ENCODE data around the gene GH2. TPM values are rescaled to one million over a fixed set of nuclear protein-coding genes. Genes with fewer than 3 reads are reported as not detected.
"Not testable (repeated sequence)": the region's sequence is repeated elsewhere in the genome, so short reads cannot be mapped to it uniquely, and the experiment has no call there.

GH2 gene
- total RNA-seq, 1 donor from 2014 or later: not detected

- Histone ChIP-seq H3K27me3 (ENCODE audit: control insufficient read depth, insufficient read depth, low read length) (no peaks in the 10 kb centered on the region), H3K4me3 (ENCODE audit: low read depth, low read length) (no peak overlapping the region), H3K36me3 (ENCODE audit: control insufficient read depth, insufficient read depth, low read length) (no peaks in the 10 kb centered on the region)
- DNase-seq (ENCODE audit: low read depth): no peak
- no peak for FAIRE-seq
- no peak for TF ChIP-seq CTCF (IDR thresholded peaks at IDR 0.05; ENCODE audit: insufficient read depth, low read length, severe bottlenecking)
Measured at GRCh38 chr17:63927464-63928171, 45.9 kb upstream of the GH2 start.

- no peak overlapping the region for H3K4me3 ChIP-seq (ENCODE audit: low read depth, low read length)
- H3K36me3 ChIP-seq (ENCODE audit: control insufficient read depth, insufficient read depth, low read length): no peaks in the 10 kb centered on the region
- no peak for DNase-seq (ENCODE audit: low read depth)
- FAIRE-seq: no peak
- H3K27me3 ChIP-seq (ENCODE audit: control insufficient read depth, insufficient read depth, low read length): no peaks in the 10 kb centered on the region
- no peak for TF ChIP-seq CTCF (IDR thresholded peaks at IDR 0.05; ENCODE audit: insufficient read depth, low read length, severe bottlenecking)
Measured at GRCh38 chr17:63926164-63926563, 44.4 kb upstream of the GH2 start.

- no peak for TF ChIP-seq CTCF (IDR thresholded peaks at IDR 0.05; ENCODE audit: insufficient read depth, low read length, severe bottlenecking)
- DNase-seq (ENCODE audit: low read depth) (no peak), FAIRE-seq (no peak)
- no peaks in the 10 kb centered on the region for H3K27me3 ChIP-seq (ENCODE audit: control insufficient read depth, insufficient read depth, low read length)
- H3K4me3 ChIP-seq (ENCODE audit: low read depth, low read length): no peak overlapping the region
- no peaks in the 10 kb centered on the region for H3K36me3 ChIP-seq (ENCODE audit: control insufficient read depth, insufficient read depth, low read length)
Measured at GRCh38 chr17:63925615-63926014, 43.9 kb upstream of the GH2 start.

GRCh38 chr17:63922402-63922801 is 40.7 kb upstream of the GH2 start:
- not testable (repeated sequence) for H3K36me3 ChIP-seq (ENCODE audit: control insufficient read depth, insufficient read depth, low read length); DNase-seq (ENCODE audit: low read depth); FAIRE-seq; H3K4me3 ChIP-seq (ENCODE audit: low read depth, low read length); H3K27me3 ChIP-seq (ENCODE audit: control insufficient read depth, insufficient read depth, low read length)

- H3K4me3 ChIP-seq (ENCODE audit: low read depth, low read length); FAIRE-seq; H3K36me3 ChIP-seq (ENCODE audit: control insufficient read depth, insufficient read depth, low read length); H3K27me3 ChIP-seq (ENCODE audit: control insufficient read depth, insufficient read depth, low read length); DNase-seq (ENCODE audit: low read depth): not testable (repeated sequence)
Measured at GRCh38 chr17:63920779-63921178, 39.0 kb upstream of the GH2 start.

GRCh38 chr17:63920050-63920449 is 38.3 kb upstream of the GH2 start:
- H3K4me3 ChIP-seq (ENCODE audit: low read depth, low read length); FAIRE-seq; H3K27me3 ChIP-seq (ENCODE audit: control insufficient read depth, insufficient read depth, low read length); DNase-seq (ENCODE audit: low read depth); H3K36me3 ChIP-seq (ENCODE audit: control insufficient read depth, insufficient read depth, low read length): not testable (repeated sequence)

- peak; percentile 96 for TF ChIP-seq CTCF (IDR thresholded peaks at IDR 0.05; ENCODE audit: insufficient read depth, low read length, severe bottlenecking)
- DNase-seq (ENCODE audit: low read depth): peak; percentile 54
- H3K27me3 ChIP-seq (ENCODE audit: control insufficient read depth, insufficient read depth, low read length): peaks cover 5% of the 10 kb centered on the region
- H3K4me3 ChIP-seq (ENCODE audit: low read depth, low read length): no peak overlapping the region
- FAIRE-seq: no peak
- H3K36me3 ChIP-seq (ENCODE audit: control insufficient read depth, insufficient read depth, low read length): no peaks in the 10 kb centered on the region
Measured at GRCh38 chr17:63919311-63919723, 37.6 kb upstream of the GH2 start.

GRCh38 chr17:63918789-63919305 is 37.1 kb upstream of the GH2 start, which contains the start of gene GH1:
TSS of gene GH1 (minus strand) at chr17:63918839. CDS start at chr17:63918776, 63 bp downstream.
- not testable (repeated sequence) for FAIRE-seq; H3K4me3 ChIP-seq (ENCODE audit: low read depth, low read length); H3K27me3 ChIP-seq (ENCODE audit: control insufficient read depth, insufficient read depth, low read length); DNase-seq (ENCODE audit: low read depth); H3K36me3 ChIP-seq (ENCODE audit: control insufficient read depth, insufficient read depth, low read length)

All from bronchial epithelial cell (primary cell).